Thyroid gland (tissue), 4 donors: Measurements from ENCODE around the gene LGALSL. TPM values are rescaled to one million over a fixed set of nuclear protein-coding genes. Genes with fewer than 3 reads are reported as not detected.

Source experiments
- DNase-seq, 2 donors: peaks; one replicate each; pipeline ENCODE4 v3.0.0-alpha.2; 2019
- H3K27ac ChIP-seq, 3 donors: fragments of 200-600 bp; sonication (generic); 1 replicate in 2 of 3; 2 replicates in 1 of 3; pipeline ENCODE4 v1.5.1; 2016 to 2019; ENCODE audit warnings: mild to moderate bottlenecking in 1 of 3, moderate library complexity in 1 of 3
- H3K27me3 ChIP-seq: fragments of 200-600 bp; sonication (generic); one replicate; pipeline ENCODE4 v1.5.1; 2019
- H3K36me3 ChIP-seq, 2 donors: fragments of 200-600 bp; sonication (generic); one replicate each; pipeline ENCODE4 v1.5.1; 2016 to 2019
- H3K4me1 ChIP-seq, 2 donors: fragments of 200-600 bp; sonication (generic); one replicate each; pipeline ENCODE4 v1.5.1; 2017 to 2019
- H3K4me3 ChIP-seq, 3 donors: fragments of 200-600 bp; sonication (generic); replicated peaks in 1 of 3; 1 replicate in 2 of 3; 2 replicates in 1 of 3; pipeline ENCODE4 v1.5.1; 2016; ENCODE audit warnings: mild to moderate bottlenecking in 1 of 3
- H3K9me3 ChIP-seq: fragments of 200-600 bp; sonication (generic); one replicate; pipeline ENCODE4 v1.5.1; 2017
- CTCF ChIP-seq, 6 experiments: fragments of 200-600 bp in 3 of 6; fragments of 450-650 bp in 3 of 6; sonication (generic) in 3 of 6; IDR thresholded peaks; one replicate each; pipeline ENCODE4 v1.5.1; 2016 to 2019; ENCODE audit warnings: antibody characterized with exemption in 6 of 6, mild to moderate bottlenecking in 2 of 6, inconsistent platforms in 1 of 6, moderate library complexity in 1 of 6
- POLR2A ChIP-seq, 2 donors: fragments of 450-650 bp; IDR thresholded peaks; one replicate each; pipeline ENCODE4 v1.6.1; 2017; ENCODE audit warnings: antibody characterized with exemption in 2 of 2, mild to moderate bottlenecking in 2 of 2, moderate library complexity in 1 of 2
- WGBS, 2 donors: methylation state at CpG; one replicate each; pipeline ENCODE4 v1.1.5; 2017; 5-methylcytosine and 5-hydroxymethylcytosine counted together
- intact Hi-C: fragments of 100-400 bp; cut with DNase I; formaldehyde crosslinking; loops from one replicate; pipeline ENCODE4 v1.15.1; 2023
- total RNA-seq, 4 donors: library from RNA; depleted of rRNA; stranded (reverse); fragments of >200 nt; gene quantifications; one replicate each; pipeline ENCODE4 v1.2.3, GENCODE V29; 2016

The LGALSL gene
- total RNA-seq, 4 donors from 2014 or later: 8.1 to 13.0 (median 10.4) TPM

DNA sequence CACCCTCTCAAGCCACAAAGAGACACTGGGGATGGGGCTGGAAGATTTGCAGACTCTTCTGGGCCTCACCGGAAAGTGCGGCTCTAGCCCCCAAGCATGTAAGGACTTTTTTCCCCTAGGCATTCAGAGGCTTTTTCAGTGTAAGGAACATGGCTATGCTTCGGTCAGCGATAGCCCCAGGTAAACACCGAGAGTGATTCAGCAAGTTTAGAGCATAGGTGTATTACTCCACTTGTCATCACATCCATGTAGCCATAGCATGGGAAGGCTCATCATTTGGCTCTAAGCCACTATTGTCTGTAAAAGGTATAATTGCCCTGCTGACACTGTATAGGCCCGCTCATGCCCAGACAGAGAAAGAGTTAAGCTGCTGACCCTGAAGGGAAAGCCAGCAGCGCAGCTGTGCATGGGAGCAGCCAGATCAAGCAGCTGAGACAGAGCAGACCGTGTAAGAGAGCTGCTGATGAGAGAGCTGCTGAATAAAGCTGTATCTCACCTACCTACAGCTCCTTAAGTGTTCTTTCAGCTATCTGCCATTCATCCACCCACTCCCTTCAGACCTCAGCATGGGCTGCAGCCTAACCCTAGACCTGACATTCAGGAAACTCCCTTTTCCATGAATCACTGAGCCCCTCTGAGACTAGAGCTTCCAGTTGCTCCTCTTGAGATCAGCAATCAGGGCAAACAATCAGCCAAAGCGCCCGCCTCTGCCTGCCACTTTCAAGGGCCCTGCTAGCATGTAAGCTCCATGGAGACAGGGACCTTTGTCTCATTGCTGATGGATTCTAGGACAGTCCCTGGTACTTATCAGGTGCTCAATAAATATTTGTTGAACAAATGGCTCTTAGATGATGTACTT lies 25.5 kb downstream of the LGALSL start:
- intact Hi-C loops: no loop called here
- 92 to 93% methylated on average over 9 to 10 of the region's 10 CpGs for WGBS, 2 donors
- no peak overlapping the region for H3K4me3 ChIP-seq
- no peak for DNase-seq
- TF ChIP-seq POLR2A (IDR thresholded peaks at IDR 0.05) (no peak), CTCF (IDR thresholded peaks at IDR 0.05) (no peak)
- no peaks in the 10 kb centered on the region for H3K27me3 ChIP-seq
- no peaks in the 10 kb centered on the region for H3K9me3 ChIP-seq
- H3K36me3 ChIP-seq: no peaks in the 10 kb centered on the region
- H3K4me1 ChIP-seq: peaks cover 0 to 5% of the 10 kb centered on the region in 2 donors
- H3K27ac ChIP-seq: no peak overlapping the region

GRCh38 chr2:64481665-64482064 lies 27.7 kb downstream of the LGALSL start:
- H3K36me3 ChIP-seq: no peaks in the 10 kb centered on the region
- peaks cover 0 to 12% of the 10 kb centered on the region in 2 donors for H3K4me1 ChIP-seq
- no peak for TF ChIP-seq CTCF (IDR thresholded peaks at IDR 0.05)
- TF ChIP-seq POLR2A (IDR thresholded peaks at IDR 0.05): no peak
- H3K9me3 ChIP-seq: no peaks in the 10 kb centered on the region
- no peak overlapping the region for H3K4me3 ChIP-seq
- H3K27ac ChIP-seq: no peak overlapping the region
- intact Hi-C loops: no loop called here
- no peaks in the 10 kb centered on the region for H3K27me3 ChIP-seq
- WGBS, 2 donors: 95 to 99% methylated on average over 5 of the region's 5 CpGs
- DNase-seq: no peak

GRCh38 chr2:64482243-64482642 lies 28.3 kb downstream of the LGALSL start:
- intact Hi-C loops: no loop called here
- Histone ChIP-seq H3K27ac (no peak overlapping the region), H3K9me3 (no peaks in the 10 kb centered on the region), H3K4me1 (peaks cover 0 to 12% of the 10 kb centered on the region in 2 donors), H3K36me3 (no peaks in the 10 kb centered on the region), H3K4me3 (no peak overlapping the region), H3K27me3 (no peaks in the 10 kb centered on the region)
- no peak for TF ChIP-seq CTCF (IDR thresholded peaks at IDR 0.05)
- no peak for TF ChIP-seq POLR2A (IDR thresholded peaks at IDR 0.05)
- 96 to 100% methylated on average over 1 of the region's 1 CpG for WGBS, 2 donors
- DNase-seq: no peak

DNA sequence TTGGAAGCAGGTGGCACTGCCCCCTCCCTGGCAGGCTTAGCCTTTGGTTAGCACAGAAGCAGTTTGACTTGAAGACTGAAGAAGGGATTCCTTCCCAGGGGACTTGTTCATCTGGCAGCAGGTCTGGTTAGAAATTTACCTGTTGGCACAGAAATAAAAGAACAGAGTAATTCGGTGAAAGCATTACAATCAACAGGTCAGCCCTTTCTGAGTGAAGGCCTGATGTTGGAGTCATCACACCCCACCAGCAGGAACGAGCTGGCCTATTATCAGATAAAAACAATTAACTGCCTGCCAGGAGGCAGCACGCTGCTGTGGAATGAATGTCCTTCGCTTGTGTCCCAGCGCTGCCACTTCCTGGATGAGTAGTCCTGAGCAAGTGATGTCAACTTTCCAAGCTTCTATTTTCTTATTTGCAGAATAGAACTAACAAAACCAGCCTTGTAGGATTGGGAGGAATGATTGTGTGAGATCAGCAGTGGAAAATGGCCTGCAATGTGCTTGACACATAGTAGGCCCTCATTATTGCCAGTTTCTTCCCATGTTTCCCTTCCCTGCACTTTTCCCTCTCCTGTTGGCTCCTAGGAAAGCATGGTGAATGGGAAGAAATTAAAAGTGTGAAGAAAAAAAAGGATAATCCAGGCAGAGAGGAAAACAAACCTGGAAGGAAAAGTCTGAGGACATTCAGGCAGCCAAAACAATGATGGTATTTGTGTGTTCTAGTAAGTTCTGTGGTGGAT lies 29.0 kb downstream of the LGALSL start:
- no peak overlapping the region for H3K27ac ChIP-seq
- no peaks in the 10 kb centered on the region for H3K9me3 ChIP-seq
- H3K36me3 ChIP-seq: no peaks in the 10 kb centered on the region
- TF ChIP-seq POLR2A (IDR thresholded peaks at IDR 0.05): no peak
- no peak for TF ChIP-seq CTCF (IDR thresholded peaks at IDR 0.05)
- H3K27me3 ChIP-seq: no peaks in the 10 kb centered on the region
- intact Hi-C loops: no loop called here
- 59 to 70% methylated on average over 5 of the region's 5 CpGs for WGBS, 2 donors
- peaks cover 0 to 12% of the 10 kb centered on the region in 2 donors for H3K4me1 ChIP-seq
- no peak overlapping the region for H3K4me3 ChIP-seq
- DNase-seq: peak in 1 of 2 donors; percentile 11

GRCh38 chr2:64485331-64485730 lies 31.4 kb downstream of the LGALSL start:
- TF ChIP-seq CTCF (IDR thresholded peaks at IDR 0.05): no peak
- no peak for TF ChIP-seq POLR2A (IDR thresholded peaks at IDR 0.05)
- no peak overlapping the region for H3K4me3 ChIP-seq
- H3K9me3 ChIP-seq: no peaks in the 10 kb centered on the region
- peaks cover 0 to 12% of the 10 kb centered on the region in 2 donors for H3K4me1 ChIP-seq
- DNase-seq: no peak
- H3K27ac ChIP-seq: no peak overlapping the region
- no peaks in the 10 kb centered on the region for H3K27me3 ChIP-seq
- H3K36me3 ChIP-seq: no peaks in the 10 kb centered on the region
- WGBS, 2 donors: 77 to 78% methylated on average over 4 of the region's 4 CpGs
- intact Hi-C loops: no loop called here
